Measurements from ENCODE around the gene GNG2. TPM values are rescaled to one million over a fixed set of nuclear protein-coding genes. Genes with fewer than 3 reads are reported as not detected.
A peak's percentile ranks its signal among the peaks of the same experiment; 100 is the strongest.

GNG2 gene
- total and polyA plus RNA-seq, 5 donors from 2014 or later: 145 to 252 (median 203) TPM

DNA sequence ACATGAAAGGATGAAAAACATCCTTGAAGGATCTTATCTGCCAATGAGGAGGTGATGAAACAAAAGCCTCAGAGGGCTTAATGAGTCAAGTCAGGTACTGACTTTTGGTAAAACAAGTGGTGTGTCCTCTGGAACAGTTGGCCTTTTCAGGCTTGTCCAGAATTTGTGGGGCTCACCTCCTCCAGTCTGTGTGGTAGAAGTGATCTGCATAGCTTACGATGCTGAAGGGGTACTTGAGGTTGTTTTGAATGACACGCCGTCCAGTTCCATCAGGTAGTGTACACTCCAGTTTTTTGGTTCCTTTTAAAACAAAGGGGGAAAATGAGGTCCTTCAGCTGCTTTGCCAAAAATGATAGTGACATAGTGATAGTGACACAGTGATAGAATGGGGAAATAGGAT is 145.9 kb downstream of the GNG2 start:
- Histone ChIP-seq H3K9me3 (ENCODE audit: control insufficient read depth in 2 of 2, low read length in 2 of 2) (no peaks in the 10 kb centered on the region), H3K36me3 (ENCODE audit: control insufficient read depth, insufficient read depth, low read length) (peaks cover 95% of the 10 kb centered on the region), H3K27ac (ENCODE audit: insufficient read depth, low read length, poor library complexity, severe bottlenecking) (no peak overlapping the region), H3K4me3 (ENCODE audit: low read depth, low read length) (no peak overlapping the region), H3K4me1 (ENCODE audit: control insufficient read depth, insufficient read depth, low read length, poor library complexity, severe bottlenecking) (no peaks in the 10 kb centered on the region), H3K27me3 (ENCODE audit: control insufficient read depth, insufficient read depth, low read length) (no peaks in the 10 kb centered on the region)
- no peaks in the 10 kb centered on the region for H3K27me3 Mint-ChIP-seq
- peaks cover 0 to 8% (median 6%) of the 10 kb centered on the region in 4 donors for H3K4me1 Mint-ChIP-seq
- no peak overlapping the region for H3K4me3 Mint-ChIP-seq
- DNase-seq: no peak
- H3K9me3 Mint-ChIP-seq: no peaks in the 10 kb centered on the region
- no peak for ATAC-seq (ENCODE audit: low read depth in 2 of 2)
- H3K27ac Mint-ChIP-seq: peak overlapping the region in 2 of 3 donors; percentile 46 to 76
- peaks cover 56% of the 10 kb centered on the region for H3K36me3 Mint-ChIP-seq

DNA sequence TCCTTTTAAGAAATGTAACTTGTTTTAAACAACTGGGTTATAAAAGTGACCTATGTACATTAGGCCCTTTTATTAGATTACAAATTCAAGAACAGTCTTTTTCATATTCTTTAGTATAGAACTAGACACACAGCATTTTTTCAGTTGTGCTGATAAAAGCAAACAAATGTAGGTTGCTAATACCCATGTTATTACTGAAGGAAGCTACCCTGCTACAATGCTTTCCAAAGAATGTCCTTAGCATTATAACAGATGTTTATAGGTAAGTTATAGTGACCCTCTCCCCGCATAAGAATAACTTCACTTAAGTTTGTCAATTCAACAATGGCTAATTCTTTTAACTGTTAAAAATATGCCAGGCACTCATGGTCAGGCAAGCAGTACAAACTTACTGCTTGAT is 146.8 kb downstream of the GNG2 start:
- DNase-seq (no peak), ATAC-seq (ENCODE audit: low read depth in 2 of 2) (no peak)
- Histone ChIP-seq H3K4me1 (ENCODE audit: control insufficient read depth, insufficient read depth, low read length, poor library complexity, severe bottlenecking) (no peaks in the 10 kb centered on the region), H3K27ac (ENCODE audit: insufficient read depth, low read length, poor library complexity, severe bottlenecking) (no peak overlapping the region), H3K27me3 (ENCODE audit: control insufficient read depth, insufficient read depth, low read length) (no peaks in the 10 kb centered on the region), H3K9me3 (ENCODE audit: control insufficient read depth in 2 of 2, low read length in 2 of 2) (no peaks in the 10 kb centered on the region), H3K36me3 (ENCODE audit: control insufficient read depth, insufficient read depth, low read length) (peaks cover 91% of the 10 kb centered on the region), H3K4me3 (ENCODE audit: low read depth, low read length) (no peak overlapping the region)
- no peaks in the 10 kb centered on the region for H3K9me3 Mint-ChIP-seq
- H3K27me3 Mint-ChIP-seq: no peaks in the 10 kb centered on the region
- peaks cover 57% of the 10 kb centered on the region for H3K36me3 Mint-ChIP-seq
- H3K4me3 Mint-ChIP-seq: no peak overlapping the region
- H3K4me1 Mint-ChIP-seq: peaks cover 0 to 8% (median 7%) of the 10 kb centered on the region in 4 donors
- peak overlapping the region in 1 of 3 donors; percentile 64 for H3K27ac Mint-ChIP-seq

DNA sequence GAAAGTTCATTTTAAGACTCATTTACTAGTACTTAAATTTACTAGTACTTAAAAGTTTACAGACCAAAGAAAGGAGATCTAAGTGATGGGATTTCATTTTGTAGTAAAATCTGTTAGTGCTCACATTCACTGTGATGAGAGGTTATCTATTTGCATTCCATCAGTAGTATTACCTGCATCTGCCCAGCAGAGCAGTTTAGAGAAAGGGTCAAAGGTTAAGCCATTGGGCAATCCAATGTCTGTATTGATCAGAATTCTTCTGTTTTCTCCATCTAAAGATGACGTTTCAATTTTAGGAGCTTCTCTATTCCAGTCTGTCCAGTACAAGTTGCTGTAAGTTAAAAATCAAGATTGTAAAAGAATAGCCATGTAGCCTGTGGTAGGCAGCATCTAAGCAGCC is 147.2 kb downstream of the GNG2 start:
- Histone ChIP-seq H3K27me3 (ENCODE audit: control insufficient read depth, insufficient read depth, low read length) (no peaks in the 10 kb centered on the region), H3K4me1 (ENCODE audit: control insufficient read depth, insufficient read depth, low read length, poor library complexity, severe bottlenecking) (no peaks in the 10 kb centered on the region), H3K36me3 (ENCODE audit: control insufficient read depth, insufficient read depth, low read length) (peaks cover 87% of the 10 kb centered on the region), H3K4me3 (ENCODE audit: low read depth, low read length) (no peak overlapping the region), H3K9me3 (ENCODE audit: control insufficient read depth in 2 of 2, low read length in 2 of 2) (no peaks in the 10 kb centered on the region), H3K27ac (ENCODE audit: insufficient read depth, low read length, poor library complexity, severe bottlenecking) (no peak overlapping the region)
- no peaks in the 10 kb centered on the region for H3K9me3 Mint-ChIP-seq
- DNase-seq (no peak), ATAC-seq (ENCODE audit: low read depth in 2 of 2) (no peak)
- no peaks in the 10 kb centered on the region for H3K27me3 Mint-ChIP-seq
- H3K4me1 Mint-ChIP-seq: peaks cover 0 to 7% (median 6%) of the 10 kb centered on the region in 4 donors
- peaks cover 53% of the 10 kb centered on the region for H3K36me3 Mint-ChIP-seq
- H3K4me3 Mint-ChIP-seq: no peak overlapping the region
- peak overlapping the region in 1 of 3 donors; percentile 64 for H3K27ac Mint-ChIP-seq

DNA sequence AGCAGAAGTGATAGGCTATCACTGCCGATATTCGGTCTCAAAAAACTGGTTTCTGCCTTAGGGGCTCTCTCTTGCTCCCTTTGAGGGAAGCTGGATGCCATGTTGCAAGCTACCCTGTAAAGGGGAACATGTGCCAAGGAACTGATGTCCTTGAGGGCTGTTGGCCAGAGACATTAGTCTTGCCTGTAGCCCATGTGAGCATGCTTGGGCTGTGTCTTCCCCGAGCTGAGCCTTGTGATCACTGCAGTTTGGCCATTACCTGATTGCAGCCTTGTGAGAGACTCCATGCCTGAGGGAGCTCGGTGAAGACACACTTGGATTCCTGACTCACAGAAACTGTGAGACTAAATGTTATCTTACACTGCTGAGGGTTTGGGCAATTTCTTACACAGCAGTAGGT is 147.7 kb downstream of the GNG2 start:
- Histone ChIP-seq H3K27me3 (ENCODE audit: control insufficient read depth, insufficient read depth, low read length) (no peaks in the 10 kb centered on the region), H3K9me3 (ENCODE audit: control insufficient read depth in 2 of 2, low read length in 2 of 2) (no peaks in the 10 kb centered on the region), H3K36me3 (ENCODE audit: control insufficient read depth, insufficient read depth, low read length) (peaks cover 82% of the 10 kb centered on the region), H3K27ac (ENCODE audit: insufficient read depth, low read length, poor library complexity, severe bottlenecking) (no peak overlapping the region), H3K4me1 (ENCODE audit: control insufficient read depth, insufficient read depth, low read length, poor library complexity, severe bottlenecking) (no peaks in the 10 kb centered on the region), H3K4me3 (ENCODE audit: low read depth, low read length) (no peak overlapping the region)
- no peak overlapping the region for H3K4me3 Mint-ChIP-seq
- peak overlapping the region in 1 of 3 donors; percentile 79 for H3K27ac Mint-ChIP-seq
- no peaks in the 10 kb centered on the region for H3K9me3 Mint-ChIP-seq
- H3K4me1 Mint-ChIP-seq: peaks cover 0 to 7% (median 6%) of the 10 kb centered on the region in 4 donors
- no peaks in the 10 kb centered on the region for H3K27me3 Mint-ChIP-seq
- H3K36me3 Mint-ChIP-seq: peaks cover 52% of the 10 kb centered on the region
- ATAC-seq (ENCODE audit: low read depth in 2 of 2) (no peak), DNase-seq (no peak)

DNA sequence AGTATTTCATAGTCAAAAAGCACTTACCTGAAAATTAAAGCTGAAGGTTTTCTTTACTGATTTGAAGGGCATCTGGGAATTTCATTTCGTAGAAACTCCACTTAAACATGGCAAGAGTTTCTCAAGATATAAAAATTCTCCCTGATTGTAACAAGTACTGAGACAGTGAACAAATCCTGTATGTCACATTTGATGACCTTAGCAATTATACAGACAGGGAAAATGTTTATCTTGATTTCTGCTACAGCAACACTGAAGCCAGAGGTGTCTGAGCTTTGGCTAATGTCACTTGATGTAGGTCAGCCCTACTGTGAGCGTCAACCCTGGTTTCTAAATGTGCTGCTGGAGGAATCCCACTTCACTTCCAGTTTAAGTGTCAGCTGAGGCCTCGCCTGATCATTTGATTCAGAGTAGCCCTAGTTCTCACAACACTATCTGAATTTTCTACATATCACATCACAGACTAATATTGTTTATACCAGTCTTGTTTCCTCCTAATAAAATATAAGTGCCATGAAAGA is 149.8 kb downstream of the GNG2 start:
- peaks cover 9% of the 10 kb centered on the region for H3K27me3 Mint-ChIP-seq
- Histone ChIP-seq H3K27me3 (ENCODE audit: control insufficient read depth, insufficient read depth, low read length) (no peaks in the 10 kb centered on the region), H3K36me3 (ENCODE audit: control insufficient read depth, insufficient read depth, low read length) (peaks cover 61% of the 10 kb centered on the region), H3K4me3 (ENCODE audit: low read depth, low read length) (no peak overlapping the region), H3K9me3 (ENCODE audit: control insufficient read depth in 2 of 2, low read length in 2 of 2) (no peaks in the 10 kb centered on the region), H3K4me1 (ENCODE audit: control insufficient read depth, insufficient read depth, low read length, poor library complexity, severe bottlenecking) (no peaks in the 10 kb centered on the region), H3K27ac (ENCODE audit: insufficient read depth, low read length, poor library complexity, severe bottlenecking) (no peak overlapping the region)
- H3K36me3 Mint-ChIP-seq: peaks cover 47% of the 10 kb centered on the region
- H3K4me1 Mint-ChIP-seq: peaks cover 0 to 7% (median 5%) of the 10 kb centered on the region in 4 donors
- no peak overlapping the region for H3K4me3 Mint-ChIP-seq
- H3K27ac Mint-ChIP-seq: no peak overlapping the region
- no peaks in the 10 kb centered on the region for H3K9me3 Mint-ChIP-seq
- no peak for DNase-seq
- no peak for ATAC-seq (ENCODE audit: low read depth in 2 of 2)

DNA sequence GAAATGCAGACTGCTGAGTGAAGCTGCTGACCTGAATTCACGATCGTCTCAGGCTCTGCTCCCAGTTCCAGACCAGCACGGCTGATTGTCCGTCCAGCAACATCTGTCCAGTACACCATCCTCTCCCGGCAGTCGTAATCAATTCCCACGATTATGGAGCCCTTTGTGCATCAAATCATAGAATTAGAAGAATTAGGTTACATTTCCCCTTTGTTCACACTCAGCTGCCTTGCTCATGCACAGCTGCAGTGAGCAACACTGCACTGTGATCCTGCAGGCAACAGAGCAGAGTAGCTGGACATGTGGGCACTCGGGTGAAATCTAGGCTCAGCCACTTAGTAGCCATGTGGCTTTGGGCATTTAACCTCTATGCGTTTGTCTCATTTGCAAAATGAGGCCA is 151.1 kb downstream of the GNG2 start:
- no peak for DNase-seq
- peaks cover 36% of the 10 kb centered on the region for H3K36me3 Mint-ChIP-seq
- H3K9me3 Mint-ChIP-seq: no peaks in the 10 kb centered on the region
- H3K4me1 Mint-ChIP-seq: peaks cover 0 to 3% (median under 1%) of the 10 kb centered on the region in 4 donors
- peaks cover 48% of the 10 kb centered on the region for H3K36me3 ChIP-seq (ENCODE audit: control insufficient read depth, insufficient read depth, low read length)
- H3K4me1 ChIP-seq (ENCODE audit: control insufficient read depth, insufficient read depth, low read length, poor library complexity, severe bottlenecking): no peaks in the 10 kb centered on the region
- H3K27ac ChIP-seq (ENCODE audit: insufficient read depth, low read length, poor library complexity, severe bottlenecking): no peak overlapping the region
- H3K27me3 ChIP-seq (ENCODE audit: control insufficient read depth, insufficient read depth, low read length): no peaks in the 10 kb centered on the region
- no peak overlapping the region for H3K4me3 ChIP-seq (ENCODE audit: low read depth, low read length)
- H3K27me3 Mint-ChIP-seq: peaks cover 9% of the 10 kb centered on the region
- no peaks in the 10 kb centered on the region for H3K9me3 ChIP-seq (ENCODE audit: control insufficient read depth in 2 of 2, low read length in 2 of 2)
- no peak for ATAC-seq (ENCODE audit: low read depth in 2 of 2)
- no peak overlapping the region for H3K4me3 Mint-ChIP-seq
- H3K27ac Mint-ChIP-seq: no peak overlapping the region

DNA sequence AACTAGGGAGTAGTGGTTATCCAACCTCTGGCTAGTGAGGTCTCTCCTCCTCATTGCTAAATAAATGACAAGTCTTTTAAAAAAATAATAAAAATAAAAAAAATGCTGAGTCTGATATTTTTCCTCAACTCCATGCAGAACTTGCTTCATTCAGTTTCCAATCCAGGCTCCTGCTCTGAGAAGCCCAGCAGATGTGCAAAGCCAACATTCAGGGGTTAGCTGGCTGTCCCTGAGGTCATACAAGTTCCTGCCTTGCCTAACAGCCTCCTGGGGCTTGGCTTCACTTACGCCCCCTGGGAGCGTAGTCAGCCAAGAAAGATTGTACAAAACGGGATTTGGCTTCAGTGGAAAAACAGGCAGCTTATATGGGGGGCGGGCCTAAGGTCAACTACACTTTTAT is 152.2 kb downstream of the GNG2 start:
- Mint-ChIP-seq H3K27me3 (peaks cover 9% of the 10 kb centered on the region), H3K9me3 (no peaks in the 10 kb centered on the region), H3K4me3 (no peak overlapping the region), H3K4me1 (peaks cover 0 to 3% (median under 1%) of the 10 kb centered on the region in 4 donors), H3K27ac (no peak overlapping the region), H3K36me3 (peaks cover 30% of the 10 kb centered on the region)
- no peak overlapping the region for H3K4me3 ChIP-seq (ENCODE audit: low read depth, low read length)
- no peaks in the 10 kb centered on the region for H3K4me1 ChIP-seq (ENCODE audit: control insufficient read depth, insufficient read depth, low read length, poor library complexity, severe bottlenecking)
- H3K9me3 ChIP-seq (ENCODE audit: control insufficient read depth in 2 of 2, low read length in 2 of 2): no peaks in the 10 kb centered on the region
- no peaks in the 10 kb centered on the region for H3K27me3 ChIP-seq (ENCODE audit: control insufficient read depth, insufficient read depth, low read length)
- H3K27ac ChIP-seq (ENCODE audit: insufficient read depth, low read length, poor library complexity, severe bottlenecking): no peak overlapping the region
- DNase-seq: no peak
- ATAC-seq (ENCODE audit: low read depth in 2 of 2): no peak
- peaks cover 37% of the 10 kb centered on the region for H3K36me3 ChIP-seq (ENCODE audit: control insufficient read depth, insufficient read depth, low read length)

DNA sequence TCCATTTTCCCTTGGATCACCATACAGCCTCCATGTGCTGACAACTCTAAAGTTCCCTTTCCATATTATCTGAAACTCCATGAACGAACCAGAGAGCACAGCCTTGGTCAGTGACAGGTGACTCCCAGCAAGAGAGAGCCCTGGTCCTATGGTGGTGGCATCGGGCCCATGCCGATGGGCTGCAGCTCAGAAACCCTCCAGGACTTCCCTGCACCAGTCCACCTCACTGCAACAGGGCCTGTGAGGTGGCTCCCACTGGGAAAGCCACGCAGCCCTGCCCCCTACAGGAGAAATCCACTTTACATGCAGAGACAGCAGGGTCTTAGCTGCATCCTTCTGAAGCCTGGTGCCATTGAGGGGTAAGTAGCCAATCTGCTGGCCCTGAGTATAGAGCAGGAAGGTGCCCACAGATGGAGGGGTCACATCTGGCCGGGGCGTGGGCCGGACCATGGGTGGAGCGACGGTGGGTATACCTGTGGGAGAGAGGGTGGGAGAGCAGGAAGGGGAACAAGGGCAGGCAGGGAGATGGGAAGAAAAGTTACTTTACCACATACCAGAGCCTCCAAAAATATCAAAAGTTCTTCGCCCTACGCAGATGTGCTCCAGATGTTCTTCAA is 153.7 kb downstream of the GNG2 start:
- ATAC-seq (ENCODE audit: low read depth in 2 of 2) (no peak), DNase-seq (no peak)
- Histone ChIP-seq H3K4me3 (ENCODE audit: low read depth, low read length) (no peak overlapping the region), H3K27ac (ENCODE audit: insufficient read depth, low read length, poor library complexity, severe bottlenecking) (no peak overlapping the region), H3K27me3 (ENCODE audit: control insufficient read depth, insufficient read depth, low read length) (no peaks in the 10 kb centered on the region), H3K36me3 (ENCODE audit: control insufficient read depth, insufficient read depth, low read length) (peaks cover 24% of the 10 kb centered on the region), H3K9me3 (ENCODE audit: control insufficient read depth in 2 of 2, low read length in 2 of 2) (no peaks in the 10 kb centered on the region), H3K4me1 (ENCODE audit: control insufficient read depth, insufficient read depth, low read length, poor library complexity, severe bottlenecking) (no peaks in the 10 kb centered on the region)
- no peak overlapping the region for H3K27ac Mint-ChIP-seq
- no peak overlapping the region for H3K4me3 Mint-ChIP-seq
- H3K9me3 Mint-ChIP-seq: no peaks in the 10 kb centered on the region
- peaks cover 18% of the 10 kb centered on the region for H3K36me3 Mint-ChIP-seq
- H3K27me3 Mint-ChIP-seq: peaks cover 9% of the 10 kb centered on the region
- H3K4me1 Mint-ChIP-seq: peaks cover 0 to 11% (median 1%) of the 10 kb centered on the region in 4 donors
